Right cardiac atrium (tissue), 5 donors: ENCODE data around the gene JPT1. TPM values are rescaled to one million over a fixed set of nuclear protein-coding genes. Genes with fewer than 3 reads are reported as not detected.

Source experiments
- ATAC-seq, 2 donors: fragments of 200-7000 bp; cut with Tn5 transposase; one replicate each; pipeline versions ENCODE4 v1.8.0 to v1.9.1; 2020; ENCODE audit warnings: moderate library complexity in 2 of 2, mild to moderate bottlenecking in 1 of 2
- DNase-seq, 3 donors: peaks; one replicate each; pipeline ENCODE4 v3.0.0-alpha.2; 2020
- H3K27ac ChIP-seq: one replicate; pipeline ENCODE4 v1.5.1; 2013; ENCODE audit warnings: mild to moderate bottlenecking, low read length, control low read depth, moderate library complexity
- H3K27me3 ChIP-seq: one replicate; pipeline ENCODE4 v1.6.1; 2013; ENCODE audit not compliant: control insufficient read depth, insufficient read depth
- H3K4me1 ChIP-seq: one replicate; pipeline ENCODE4 v1.6.1; 2013; ENCODE audit warnings: low read length; ENCODE audit not compliant: control insufficient read depth, insufficient read depth
- H3K4me3 ChIP-seq: one replicate; pipeline ENCODE4 v1.5.1; 2013; ENCODE audit warnings: low read length, control low read depth
- H3K9me3 ChIP-seq: one replicate; pipeline ENCODE4 v1.6.1; 2013; ENCODE audit warnings: low read length; ENCODE audit not compliant: control insufficient read depth
- WGBS: extraction: QIAGEN DNeasy Blood & Tissue Kit; methylation state at CpG from one replicate; pipeline ENCODE4 v1.1.7; 2013; 5-methylcytosine and 5-hydroxymethylcytosine counted together
- intact Hi-C, 4 donors: fragments of 100-400 bp; cut with DNase I; formaldehyde crosslinking; loops; one replicate each; pipeline versions ENCODE4 v1.11.0 to v1.14.0; 2022 to 2023
- long read RNA-seq, 4 donors: library from polyadenylated mRNA; unstranded; transcript quantifications; one replicate each; pipeline ENCODE4 v2.0.0, GENCODE V29; 2020 to 2021
- polyA plus RNA-seq: library from polyadenylated mRNA; stranded (reverse); fragments of 200-250 nt; gene quantifications from one replicate; pipeline ENCODE4 v1.2.3, GENCODE V29; 2013
- total RNA-seq, 4 donors: library from RNA; stranded (reverse); fragmentation: NEBNext Ultra II Directional; extraction: Animal tissue kit (Norgen Biotek cat#: 25700); gene quantifications; one replicate each; pipeline ENCODE4 v1.2.1, GENCODE V29; 2021
- donor health status: healthy with polysubstance abuse.
- donor health status: DM: no; HTN: yes; CAD: no.
- donor health status: DM: no; HTN: no; CAD: no.
- donor health status: DM: no; HTN: yes; CAD: no; lungs with severe emphysema.
- donor health status: DM: yes; HTN: yes; CAD: no.

Gene JPT1
- total RNA-seq (10 to 100 TPM; 11.7 to 22.3 (median 17.9) TPM), polyA plus RNA-seq (40.5 TPM)
- long read RNA-seq, donor 1, partial matches to known transcripts, result 0 of 1 reads
- long read RNA-seq, donor 1, other reads (novel, unspliced or antisense), result 1 of 1 reads
- long read RNA-seq, donor 2, partial matches to known transcripts, result 0 of 2 reads
- long read RNA-seq, donor 2, other reads (novel, unspliced or antisense), result 2 of 2 reads
- long read RNA-seq, donor 3, result 0 reads
- long read RNA-seq, donor 4, partial matches to known transcripts, result 0 of 1 reads
- long read RNA-seq, donor 4, other reads (novel, unspliced or antisense), result 1 of 1 reads

GRCh38 chr17:75154195-75155106 is at the start of gene JPT1:
TSS of gene JPT1 (minus strand) at chr17:75154512. CDS start at chr17:75154397, 115 bp downstream.
- ATAC-seq, result peak; percentile 100
- peak within 1 kb of the TSS; percentile 82 for H3K4me3 ChIP-seq
- intact Hi-C loops, result no loop called here
- H3K4me1 ChIP-seq, result peaks cover 3% of the 10 kb centered on the region
- H3K27ac ChIP-seq, result peak within 1 kb of the TSS; percentile 80
- H3K27me3 ChIP-seq, result no peaks in the 10 kb centered on the region
- DNase-seq, result peak; percentile 98 to 99 (median 99)
- WGBS, result 2% methylated on average over 67 of the region's 67 CpGs
- no peaks in the 10 kb centered on the region for H3K9me3 ChIP-seq

DNA sequence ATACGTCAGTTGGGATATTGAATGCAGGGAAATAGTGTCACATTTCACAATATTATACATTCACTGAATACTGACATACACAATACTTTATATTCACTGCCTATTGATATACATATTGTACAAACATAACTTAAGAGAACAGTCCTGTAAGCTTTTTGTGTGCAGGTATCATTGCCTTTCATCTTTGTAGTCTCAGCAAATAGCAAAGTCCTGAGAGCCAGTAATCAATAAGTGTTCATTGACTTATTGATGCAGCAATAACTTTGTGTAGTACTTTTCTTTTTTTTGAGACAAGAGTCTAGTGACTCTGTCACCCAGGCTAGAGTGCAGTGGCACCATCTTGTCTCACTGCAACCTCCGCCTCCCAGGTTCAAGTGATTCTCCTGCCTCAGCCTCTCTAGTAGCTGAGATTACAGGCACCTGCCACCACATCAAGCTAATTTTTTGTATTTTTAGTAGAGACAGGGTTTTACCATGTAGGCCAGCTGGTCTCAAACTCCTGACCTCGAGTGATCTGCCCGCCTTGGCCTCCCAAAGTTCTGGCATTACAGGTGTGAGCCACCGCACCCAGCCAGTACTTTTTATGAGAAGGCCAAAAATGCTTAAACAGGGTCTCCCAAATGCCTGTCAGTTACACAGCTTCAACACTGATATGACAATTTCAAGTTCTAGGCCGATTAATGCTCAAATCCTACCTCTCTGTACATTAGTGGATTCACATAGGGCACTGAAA is 45.7 kb upstream of the JPT1 start:
- Histone ChIP-seq H3K27me3 (no peaks in the 10 kb centered on the region), H3K4me1 (no peaks in the 10 kb centered on the region), H3K9me3 (no peaks in the 10 kb centered on the region), H3K27ac (no peak overlapping the region), H3K4me3 (no peak overlapping the region)
- intact Hi-C loops, result loop anchor here (5.0 to 10.0 kb wide), 5 partner anchors 85 to 245 kb away; no protein-coding TSS in a partner anchor
- ATAC-seq (no peak), DNase-seq (no peak)
- WGBS, result 93% methylated on average over 6 of the region's 6 CpGs

DNA sequence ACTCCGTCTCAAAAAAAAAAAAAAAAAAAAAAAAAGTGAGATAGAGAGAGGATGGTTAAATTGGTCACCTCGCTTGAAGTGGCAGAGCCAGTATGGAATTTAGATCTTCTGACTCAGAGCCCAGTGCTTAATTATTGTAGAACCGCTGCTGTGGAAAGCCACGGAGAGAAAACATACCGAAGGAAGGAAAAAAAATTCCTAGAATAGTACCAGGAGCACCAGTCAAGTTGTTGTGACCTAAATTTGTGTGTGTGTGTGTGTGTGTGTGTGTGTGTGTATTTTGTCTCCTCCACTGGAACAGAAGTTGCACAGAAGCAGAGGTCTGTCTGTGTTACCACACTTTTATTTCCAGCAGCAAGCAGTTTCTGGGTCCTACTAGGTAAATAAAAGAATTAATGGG is 40.6 kb upstream of the JPT1 start:
- Histone ChIP-seq H3K4me3 (no peak overlapping the region), H3K27ac (no peak overlapping the region), H3K4me1 (no peaks in the 10 kb centered on the region), H3K27me3 (no peaks in the 10 kb centered on the region), H3K9me3 (no peaks in the 10 kb centered on the region)
- intact Hi-C loops, result no loop called here
- DNase-seq, result no peak
- WGBS, result 82% methylated on average over 4 of the region's 5 CpGs
- ATAC-seq, result no peak

DNA sequence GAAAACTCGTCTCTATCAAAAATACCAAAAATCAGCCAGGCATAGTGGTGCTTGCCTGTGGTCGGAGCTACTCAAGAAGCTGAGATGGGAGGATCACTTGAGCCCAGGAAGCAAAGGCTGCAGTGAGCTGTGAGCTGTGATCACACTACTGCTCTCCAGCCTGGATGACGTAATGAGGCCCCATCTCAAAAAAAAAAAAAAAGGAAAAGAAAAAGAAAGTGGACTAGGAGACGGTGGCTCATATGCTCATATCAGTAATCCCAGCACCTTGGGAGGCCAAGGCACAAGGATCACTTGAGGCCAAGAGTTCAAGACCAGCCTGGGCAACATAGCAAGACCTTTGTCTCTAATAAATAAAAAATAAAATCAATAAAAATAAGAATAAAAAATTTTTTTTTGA is 37.3 kb upstream of the JPT1 start:
- no peak for DNase-seq
- Histone ChIP-seq H3K27ac (no peak overlapping the region), H3K4me3 (no peak overlapping the region), H3K4me1 (no peaks in the 10 kb centered on the region), H3K27me3 (no peaks in the 10 kb centered on the region), H3K9me3 (no peaks in the 10 kb centered on the region)
- intact Hi-C loops, result no loop called here
- no peak for ATAC-seq
- WGBS, result 56% methylated on average over 4 of the region's 4 CpGs

- H3K4me1 ChIP-seq, result no peaks in the 10 kb centered on the region
- 88% methylated on average over 6 of the region's 6 CpGs for WGBS
- no peaks in the 10 kb centered on the region for H3K9me3 ChIP-seq
- H3K27me3 ChIP-seq, result no peaks in the 10 kb centered on the region
- no peak overlapping the region for H3K27ac ChIP-seq
- DNase-seq (no peak), ATAC-seq (no peak)
- intact Hi-C loops, result no loop called here
- H3K4me3 ChIP-seq, result no peak overlapping the region
These were observed 34.3 kb upstream of the JPT1 start for GRCh38 chr17:75188614-75189013.

GRCh38 chr17:75183999-75184884 is 29.9 kb upstream of the JPT1 start:
- Histone ChIP-seq H3K9me3 (no peaks in the 10 kb centered on the region), H3K27me3 (no peaks in the 10 kb centered on the region), H3K4me3 (no peak overlapping the region), H3K27ac (no peak overlapping the region), H3K4me1 (no peaks in the 10 kb centered on the region)
- ATAC-seq (no peak), DNase-seq (no peak)
- 72% methylated on average over 9 of the region's 9 CpGs for WGBS
- intact Hi-C loops, result no loop called here

DNA sequence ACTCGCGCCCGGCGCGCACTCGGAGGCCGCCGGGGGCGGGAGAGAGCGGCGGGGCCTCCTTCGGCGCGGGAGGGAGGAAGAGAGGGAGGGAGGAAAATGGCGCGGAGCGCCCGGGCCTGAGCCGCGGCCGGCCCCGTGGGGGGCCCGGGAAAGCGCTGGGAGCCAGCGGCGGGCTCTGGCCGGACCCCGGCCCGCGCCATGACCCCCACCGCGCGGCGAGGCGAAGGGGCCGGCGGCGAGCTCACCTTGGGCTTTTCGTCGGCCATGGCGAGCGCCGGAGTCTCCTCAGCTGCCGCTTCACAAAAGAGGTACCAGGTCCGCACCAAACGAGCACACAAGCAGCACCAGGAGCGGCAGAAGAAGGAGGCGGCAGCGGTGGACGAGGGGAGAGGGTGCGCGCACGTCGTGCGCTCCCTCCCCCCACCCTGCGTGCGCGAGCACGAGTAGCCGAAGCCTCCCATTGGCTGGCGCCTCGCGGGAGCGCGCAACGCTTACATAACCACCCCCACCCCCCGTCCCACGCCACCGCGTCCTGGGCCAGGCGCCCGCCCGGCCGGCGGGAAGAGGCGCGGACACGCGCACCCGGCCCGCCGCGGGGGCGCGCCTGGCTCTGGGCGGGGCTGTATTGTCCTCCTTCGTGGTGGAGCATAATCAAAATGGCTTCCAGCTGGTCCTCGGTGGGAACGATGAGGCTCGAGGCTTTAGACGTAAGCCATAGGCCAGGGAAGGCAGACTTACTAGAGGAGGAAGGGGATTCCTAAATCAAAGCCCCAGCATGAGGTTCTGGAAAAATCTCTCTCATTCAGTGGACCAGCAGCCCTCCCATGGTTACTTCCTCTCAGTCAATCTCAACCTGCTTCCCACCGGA is 28.5 kb upstream of the JPT1 start, which contains the start of gene SUMO2:
Gene SUMO2, minus strand, starts transcription at position 391 of the 868 bp plus-strand sequence. Its CDS starts 125 bp downstream, at position 266.
- H3K4me1 ChIP-seq, result no peaks in the 10 kb centered on the region
- H3K27me3 ChIP-seq, result no peaks in the 10 kb centered on the region
- DNase-seq (peak; percentile 94 to 99 (median 98)), ATAC-seq (peak; percentile 94 to 95)
- no peaks in the 10 kb centered on the region for H3K9me3 ChIP-seq
- peak within 1 kb of the TSS; percentile 99 for H3K27ac ChIP-seq
- 1% methylated on average over 92 of the region's 92 CpGs for WGBS
- peak within 1 kb of the TSS; percentile 91 for H3K4me3 ChIP-seq
- intact Hi-C loops, result no loop called here

DNA sequence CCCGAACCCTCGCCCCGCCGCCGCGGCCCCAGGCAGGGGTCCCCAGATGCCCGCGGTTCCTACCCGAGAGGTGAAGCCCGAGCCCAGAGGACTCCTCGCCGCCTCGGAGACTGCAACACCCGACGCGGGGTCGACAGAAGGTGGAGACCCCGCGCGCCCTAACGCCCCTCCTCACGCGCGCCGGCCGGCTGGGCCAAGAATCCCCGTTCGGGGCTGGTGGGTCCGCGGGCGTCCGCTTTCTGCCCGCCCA is 27.9 kb upstream of the JPT1 start:
- Histone ChIP-seq H3K27me3 (no peaks in the 10 kb centered on the region), H3K27ac (peak overlapping the region; percentile 99), H3K4me1 (no peaks in the 10 kb centered on the region), H3K4me3 (peak overlapping the region; percentile 91), H3K9me3 (no peaks in the 10 kb centered on the region)
- no peak for DNase-seq
- under 1% methylated on average over 33 of the region's 33 CpGs for WGBS
- intact Hi-C loops, result no loop called here
- no peak for ATAC-seq

- H3K4me3 ChIP-seq, result peak overlapping the region; percentile 91
- peak in 2 of 3 donors; percentile 30 to 65 for DNase-seq
- no peaks in the 10 kb centered on the region for H3K9me3 ChIP-seq
- H3K27me3 ChIP-seq, result no peaks in the 10 kb centered on the region
- WGBS, result under 1% methylated on average over 34 of the region's 34 CpGs
- intact Hi-C loops, result no loop called here
- no peak for ATAC-seq
- H3K4me1 ChIP-seq, result no peaks in the 10 kb centered on the region
- peak overlapping the region; percentile 99 for H3K27ac ChIP-seq
These were observed 27.5 kb upstream of the JPT1 start for GRCh38 chr17:75181608-75182318.
